Measurements from ENCODE around the gene PI3.

PI3 gene

DNA sequence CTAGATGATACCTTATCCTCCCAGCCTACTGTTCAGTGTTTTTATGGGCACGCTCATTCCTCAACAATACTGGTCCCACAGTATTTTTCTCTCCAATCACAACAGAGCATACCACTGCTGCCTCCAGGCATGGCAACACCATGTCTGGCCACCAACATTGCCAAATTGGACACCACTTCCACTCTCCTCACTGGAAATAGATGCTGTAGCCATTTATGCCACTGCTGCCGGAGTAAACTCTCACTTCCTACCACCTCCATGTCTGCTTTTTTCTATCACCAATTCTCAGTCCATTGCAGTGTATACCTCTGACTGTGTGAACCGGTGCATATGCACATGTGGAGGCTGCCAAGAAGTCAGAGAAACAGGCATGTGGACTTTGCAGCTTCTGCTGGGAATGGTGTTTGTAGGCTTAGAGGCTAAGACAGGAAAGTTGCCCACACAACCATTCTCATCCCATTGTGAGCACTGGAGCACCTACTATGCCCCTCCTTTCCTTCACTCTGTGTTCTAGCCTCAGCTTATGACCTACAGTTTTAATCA is 14.4 kb downstream of the PI3 start:
- DNase-seq, result no peak

DNA sequence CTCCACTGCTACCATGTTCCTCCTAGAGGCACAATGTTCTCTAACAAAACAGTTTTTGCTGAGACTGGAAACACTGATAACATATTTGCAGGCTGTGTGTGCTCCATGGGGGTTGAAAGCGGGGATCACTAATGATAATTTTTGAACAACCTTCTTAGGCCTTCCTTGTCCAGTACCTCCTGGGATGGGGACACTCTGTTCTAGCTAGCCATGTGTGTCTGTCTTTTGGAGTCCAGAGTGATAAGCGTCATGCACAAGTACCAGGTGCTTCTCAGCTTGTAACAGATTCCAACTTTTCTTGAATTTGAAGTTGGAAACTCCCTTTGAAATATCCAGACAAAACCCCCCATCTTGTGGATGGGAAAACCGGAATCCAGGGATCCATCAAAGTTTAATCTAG is 15.2 kb downstream of the PI3 start:
- no peak for DNase-seq

DNA sequence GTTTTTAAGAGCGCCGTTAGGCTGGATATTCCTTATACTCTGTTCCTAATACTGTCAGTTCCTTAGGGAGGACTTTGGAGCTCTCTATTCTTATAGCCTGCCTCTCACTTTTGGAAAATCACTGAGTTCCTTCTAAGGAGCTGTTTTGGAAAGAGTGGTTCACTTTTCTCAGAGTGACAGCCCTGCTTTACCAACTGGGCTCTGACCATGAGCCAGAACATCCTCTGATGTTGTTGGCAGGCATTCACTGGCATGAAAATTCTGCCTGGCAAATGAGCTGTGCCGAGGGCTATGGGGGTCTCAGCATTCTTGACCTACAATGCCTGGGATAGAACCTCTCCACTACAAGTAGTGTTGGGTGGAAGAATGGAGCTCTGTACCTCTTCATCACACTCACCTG is 17.2 kb downstream of the PI3 start:
- DNase-seq, result no peak

DNA sequence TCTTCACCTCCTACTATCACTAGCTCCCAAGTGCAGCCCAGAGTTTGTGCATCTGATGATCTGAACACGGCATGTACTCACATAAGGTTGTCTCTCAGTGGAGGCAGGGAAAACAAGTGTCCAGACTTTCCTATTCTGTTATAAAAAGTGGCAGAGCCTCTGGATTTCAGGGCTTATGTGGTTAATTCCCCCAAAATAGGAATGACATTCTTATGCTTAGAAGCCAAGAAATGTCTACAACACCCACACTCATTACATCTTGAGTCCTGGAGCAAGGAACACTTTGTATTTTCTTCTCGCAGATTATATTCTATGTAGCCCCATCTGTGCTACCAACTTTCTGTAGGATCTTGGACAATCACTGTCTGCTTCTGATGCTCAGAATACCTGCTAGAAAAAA is 18.6 kb downstream of the PI3 start:
- no peak for DNase-seq

DNA sequence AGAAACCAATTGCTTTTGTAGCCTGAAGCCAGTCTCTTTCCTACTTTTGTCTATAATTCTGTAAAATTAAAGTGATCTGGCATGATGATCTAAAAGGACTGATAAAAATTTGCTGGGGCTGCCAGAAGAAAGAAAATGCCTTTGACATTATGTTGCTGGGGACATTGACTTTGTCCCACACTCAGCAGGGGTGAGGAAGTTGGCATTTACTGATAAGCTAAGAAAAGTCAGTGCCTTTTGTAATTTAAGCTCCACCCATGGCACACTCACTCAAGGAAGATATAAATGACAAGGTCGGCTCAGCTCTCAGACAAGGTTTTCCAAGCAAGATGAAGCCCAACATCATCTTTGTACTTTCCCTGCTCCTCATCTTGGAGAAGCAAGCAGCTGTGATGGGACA is 32.0 kb downstream of the PI3 start, which contains the start of gene SEMG1:
SEMG1 (plus strand) TSS at position 309 of the 400 bp plus-strand sequence; CDS start at position 330, 21 bp downstream.
- no peak for DNase-seq

DNA sequence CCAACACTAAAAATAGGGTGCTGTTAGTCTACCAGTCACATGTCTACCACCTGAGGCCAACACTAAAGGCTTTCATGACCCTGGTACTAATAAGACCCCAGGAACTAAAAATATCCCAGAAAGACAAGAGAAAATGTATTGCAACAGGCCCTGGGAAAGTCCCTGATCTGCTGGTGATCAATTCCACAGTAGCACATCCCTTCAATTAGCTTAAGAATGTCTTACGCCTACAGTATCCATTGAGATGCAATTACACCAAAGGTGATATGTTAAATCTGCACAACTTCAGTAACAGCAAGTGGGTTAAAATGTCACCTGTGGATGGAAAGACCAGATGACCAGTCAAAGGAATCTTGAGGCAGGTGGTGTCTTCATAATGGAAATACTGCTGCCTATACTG is 35.2 kb downstream of the PI3 start:
- DNase-seq, result no peak

DNA sequence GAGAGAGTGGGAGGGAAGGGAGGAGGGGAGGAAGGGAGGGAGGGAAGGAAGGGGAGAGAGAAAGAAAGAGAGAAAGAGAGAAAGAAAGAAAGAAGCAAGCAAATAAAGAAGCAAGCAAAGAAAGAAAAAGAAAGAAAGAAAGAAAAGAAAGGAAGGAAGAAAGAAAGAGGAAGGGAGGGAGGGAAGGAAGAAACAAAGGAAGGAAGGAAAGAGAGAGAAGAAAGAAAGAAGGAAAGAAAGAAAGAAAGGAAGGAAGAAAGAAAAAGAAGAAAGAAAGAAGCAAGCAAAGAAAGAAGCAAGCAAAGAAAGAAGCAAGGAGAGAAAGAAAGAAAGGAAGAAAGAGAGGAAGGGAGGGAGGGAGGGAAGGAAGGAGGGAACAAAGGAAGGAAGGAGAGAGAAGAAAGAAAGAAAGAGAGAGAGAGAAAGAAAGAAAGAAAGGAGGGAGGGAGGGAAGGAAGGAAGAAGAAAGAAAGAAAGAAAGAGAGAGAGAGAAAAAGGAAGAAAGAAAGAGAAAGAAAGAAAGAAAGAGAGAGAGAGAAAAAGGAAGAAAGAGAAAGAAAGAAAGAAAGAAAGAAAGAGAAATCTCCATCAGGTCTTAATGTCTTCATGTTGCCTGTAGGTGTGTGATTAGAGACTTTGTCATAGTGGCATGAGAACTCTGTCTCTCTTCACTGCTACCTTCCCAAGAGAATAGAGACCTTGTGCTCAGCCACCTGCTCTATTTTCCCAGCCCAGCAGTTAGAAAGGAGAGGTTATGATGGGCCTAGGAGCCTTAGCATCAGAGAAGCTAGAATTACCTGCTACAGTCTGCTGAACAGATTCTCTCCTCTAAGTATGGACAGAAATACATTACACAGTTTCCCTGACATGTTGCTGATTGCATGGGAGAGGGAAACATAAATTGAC is 37.1 kb downstream of the PI3 start:
- DNase-seq, result no peak

DNA sequence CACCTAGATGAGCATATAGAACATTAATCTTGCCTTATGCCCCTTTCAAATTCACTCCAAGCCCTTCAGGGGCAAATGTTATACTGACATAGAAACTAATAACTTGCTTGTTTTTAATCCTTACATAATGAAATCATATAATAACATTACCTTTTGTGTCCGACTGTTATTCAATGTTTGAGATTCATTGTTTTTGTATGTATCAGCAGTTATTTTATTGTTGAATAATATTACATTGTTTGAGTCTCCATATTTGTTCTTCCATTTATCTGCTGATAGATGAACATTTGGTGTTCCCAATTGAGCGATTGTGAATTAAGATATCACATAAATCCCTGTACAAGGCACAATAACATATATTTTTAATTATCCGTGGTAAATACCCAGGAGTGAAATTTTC is 38.1 kb downstream of the PI3 start:
- no peak for DNase-seq

DNA sequence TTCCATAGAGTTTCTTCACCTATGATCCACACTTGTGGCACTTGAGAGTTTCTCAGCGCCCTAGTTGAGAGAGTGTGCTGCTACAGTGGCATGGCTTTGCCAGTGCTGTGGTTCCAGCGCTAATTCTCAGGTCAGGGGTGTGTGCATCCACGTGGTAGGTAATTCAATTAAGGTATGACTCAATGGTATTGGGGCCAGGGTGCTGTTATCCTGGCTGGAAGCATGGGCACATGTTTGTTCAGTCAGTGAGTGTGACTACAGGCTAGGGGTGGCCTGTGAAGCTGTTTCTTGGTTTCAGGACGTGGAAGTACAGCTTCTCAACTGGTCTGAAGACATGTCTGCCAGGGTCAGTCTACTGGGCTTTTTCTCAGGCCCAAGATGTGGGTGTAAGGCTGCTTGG is 43.4 kb downstream of the PI3 start:
- no peak for DNase-seq

DNA sequence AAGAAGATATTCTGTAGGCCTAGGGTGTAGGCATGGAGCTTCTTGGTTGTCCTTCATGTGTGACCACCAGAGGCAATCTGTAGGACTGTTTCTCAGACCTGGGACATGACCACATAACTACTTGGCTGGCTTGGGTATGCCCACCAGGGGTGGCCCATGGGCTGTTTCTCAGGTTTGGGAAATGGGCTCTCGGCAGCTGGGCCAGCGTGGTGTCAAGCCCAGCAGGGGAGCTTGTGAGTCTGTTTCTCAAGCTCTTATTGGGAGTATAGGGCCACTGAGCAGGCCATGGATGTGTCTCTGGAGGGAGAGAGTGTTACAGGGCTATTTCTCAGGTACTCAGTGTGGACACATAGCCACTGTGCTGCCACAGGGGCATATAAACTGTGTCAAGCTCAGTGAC is 43.9 kb downstream of the PI3 start:
- DNase-seq, result no peak

DNA sequence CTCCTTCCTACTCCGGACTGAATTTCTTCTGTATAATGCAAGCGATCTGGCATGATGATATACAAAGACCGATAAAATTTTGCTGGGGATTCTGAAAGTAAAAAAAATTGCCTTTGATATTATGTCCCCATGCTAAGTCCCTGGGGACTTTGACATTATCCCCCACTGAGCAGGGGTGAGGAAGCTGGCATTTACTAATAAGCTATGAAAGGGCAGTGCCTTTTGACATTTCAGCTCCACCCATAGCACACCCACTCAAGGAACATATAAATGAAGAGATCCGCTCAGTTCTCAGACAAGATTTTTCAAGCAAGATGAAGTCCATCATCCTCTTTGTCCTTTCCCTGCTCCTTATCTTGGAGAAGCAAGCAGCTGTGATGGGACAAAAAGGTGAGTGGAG is 46.4 kb downstream of the PI3 start, which contains the start of gene SEMG2:
SEMG2 (plus strand) TSS at position 298 of the 400 bp plus-strand sequence; CDS start at position 315, 17 bp downstream.
- no peak for DNase-seq

DNA sequence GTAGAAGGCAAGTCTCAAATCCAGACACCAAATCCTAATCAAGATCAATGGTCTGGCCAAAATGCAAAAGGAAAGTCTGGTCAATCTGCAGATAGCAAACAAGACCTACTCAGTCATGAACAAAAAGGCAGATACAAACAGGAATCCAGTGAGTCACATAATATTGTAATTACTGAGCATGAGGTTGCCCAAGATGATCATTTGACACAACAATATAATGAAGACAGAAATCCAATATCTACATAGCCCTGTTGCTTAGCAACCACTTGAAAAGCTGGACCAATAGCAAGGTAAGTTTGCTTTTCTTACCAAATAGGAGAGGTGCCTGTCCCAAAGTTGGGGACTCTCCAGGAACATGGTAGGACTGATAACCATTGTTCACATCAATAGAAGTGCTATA is 48.4 kb downstream of the PI3 start:
- DNase-seq, result no peak

All from hippocampal formation (tissue), 2 donors.